Chondrocyte (in vitro differentiated cells): ENCODE data around the gene UROC1. TPM values are rescaled to one million over a fixed set of nuclear protein-coding genes. Genes with fewer than 3 reads are reported as not detected.
A peak's percentile ranks its signal among the peaks of the same experiment; 100 is the strongest.

ENCODE experiments used
- DNase-seq: peaks from one replicate; pipeline ENCODE4 v3.0.0; 2021; ENCODE audit warnings: mixed read lengths, low spot score
- H3K27ac Mint-ChIP-seq: one replicate; pipeline ENCODE4 v1.8.0; 2021; ENCODE audit warnings: mild to moderate bottlenecking, moderate library complexity, mixed read lengths; ENCODE audit not compliant: unreplicated experiment
- H3K27me3 Mint-ChIP-seq: 2 replicates; pipeline ENCODE4 v1.8.0; 2021; ENCODE audit warnings: low read depth, mixed read lengths
- H3K36me3 Mint-ChIP-seq: 2 replicates; pipeline ENCODE4 v1.8.0; 2021; ENCODE audit warnings: low read depth, mixed read lengths
- H3K4me1 Mint-ChIP-seq: 2 replicates; pipeline ENCODE4 v1.8.0; 2021; ENCODE audit warnings: low read depth, mild to moderate bottlenecking, mixed read lengths
- H3K4me3 Mint-ChIP-seq: one replicate; pipeline ENCODE4 v1.8.0; 2021; ENCODE audit warnings: mild to moderate bottlenecking, moderate library complexity, mixed read lengths; ENCODE audit not compliant: unreplicated experiment
- H3K9me3 Mint-ChIP-seq: 2 replicates; pipeline ENCODE4 v1.8.0; 2021; ENCODE audit warnings: low read depth, mixed read lengths
- CTCF ChIP-seq: fragments of 200-600 bp; sonication (generic); IDR thresholded peaks from 2 replicates; pipeline ENCODE4 v1.5.0; 2021; ENCODE audit warnings: antibody characterized with exemption, mild to moderate bottlenecking, moderate library complexity
- total RNA-seq: library from RNA; stranded (reverse); gene quantifications from 3 replicates; pipeline ENCODE4 v1.2.1, GENCODE V29; 2021

The UROC1 gene
- total RNA-seq, 1 donor from 2014 or later, result not detected

GRCh38 chr3:126516152-126516935 lies 1.2 kb downstream of the UROC1 start:
- H3K36me3 Mint-ChIP-seq, result no peaks in the 10 kb centered on the region
- no peak overlapping the region for H3K4me3 Mint-ChIP-seq
- no peaks in the 10 kb centered on the region for H3K9me3 Mint-ChIP-seq
- H3K27ac Mint-ChIP-seq, result no peak overlapping the region
- peak; percentile 48 for DNase-seq
- H3K4me1 Mint-ChIP-seq, result peaks cover 3% of the 10 kb centered on the region
- H3K27me3 Mint-ChIP-seq, result peaks cover 15% of the 10 kb centered on the region
- TF ChIP-seq CTCF, result no peak

GRCh38 chr3:126515066-126515706 lies 2.4 kb downstream of the UROC1 start:
- no peaks in the 10 kb centered on the region for H3K9me3 Mint-ChIP-seq
- no peaks in the 10 kb centered on the region for H3K36me3 Mint-ChIP-seq
- DNase-seq, result peak; percentile 87
- no peak overlapping the region for H3K27ac Mint-ChIP-seq
- no peak for TF ChIP-seq CTCF
- peaks cover 13% of the 10 kb centered on the region for H3K27me3 Mint-ChIP-seq
- H3K4me1 Mint-ChIP-seq, result no peaks in the 10 kb centered on the region
- H3K4me3 Mint-ChIP-seq, result no peak overlapping the region

- TF ChIP-seq CTCF, result no peak
- Mint-ChIP-seq H3K36me3 (no peaks in the 10 kb centered on the region), H3K4me3 (no peak overlapping the region), H3K27ac (no peak overlapping the region), H3K27me3 (peaks cover 8% of the 10 kb centered on the region), H3K9me3 (no peaks in the 10 kb centered on the region), H3K4me1 (no peaks in the 10 kb centered on the region)
- DNase-seq, result peak; percentile 54
These were observed 3.4 kb downstream of the UROC1 start for GRCh38 chr3:126514161-126514560.

- Mint-ChIP-seq H3K4me3 (no peak overlapping the region), H3K9me3 (no peaks in the 10 kb centered on the region)
These were observed 4.5 kb downstream of the UROC1 start for GRCh38 chr3:126512916-126513650.

More at GRCh38 chr3:126512916-126513650, 4.5 kb downstream of the UROC1 start:
- Mint-ChIP-seq H3K27me3 (peaks cover 8% of the 10 kb centered on the region), H3K36me3 (no peaks in the 10 kb centered on the region), H3K4me1 (no peaks in the 10 kb centered on the region), H3K27ac (no peak overlapping the region)
- TF ChIP-seq CTCF, result no peak
- DNase-seq, result peak; percentile 52
